GM10847 (cell line): Measurements from ENCODE around the gene CCDC88B.

Source experiments
- POLR2A ChIP-seq: IDR thresholded peaks from 2 replicates; pipeline ENCODE4 v1.6.1; 2011; ENCODE audit not compliant: insufficient read length; ENCODE audit errors: extremely low read depth

The CCDC88B gene

GRCh38 chr11:64373598-64373974, 33.6 kb downstream of the CCDC88B start:
- TF ChIP-seq POLR2A = no peak

DNA sequence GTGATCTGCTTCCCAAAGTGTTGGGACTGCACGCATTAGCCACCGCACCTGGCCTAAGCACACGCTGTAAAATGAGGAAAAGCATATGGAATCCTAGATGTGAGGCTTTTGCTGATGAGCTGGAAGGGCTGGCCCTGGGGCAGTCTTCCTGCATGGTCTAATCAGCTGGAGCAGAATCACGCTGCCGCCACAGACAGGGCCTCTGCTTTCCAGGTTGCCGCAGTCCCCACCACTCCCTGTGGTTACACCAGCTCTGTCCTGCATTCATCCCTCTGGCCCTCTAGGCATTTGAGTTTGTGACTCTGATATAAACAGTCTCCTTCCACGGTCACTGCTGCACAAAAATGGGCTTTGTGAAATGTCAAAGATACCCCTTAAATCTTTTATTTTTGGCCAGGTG, 36.1 kb downstream of the CCDC88B start:
- TF ChIP-seq POLR2A = no peak

GRCh38 chr11:64378335-64378880, 38.4 kb downstream of the CCDC88B start:
- TF ChIP-seq POLR2A = no peak

GRCh38 chr11:64379160-64379559, 39.2 kb downstream of the CCDC88B start:
- no peak for TF ChIP-seq POLR2A

DNA sequence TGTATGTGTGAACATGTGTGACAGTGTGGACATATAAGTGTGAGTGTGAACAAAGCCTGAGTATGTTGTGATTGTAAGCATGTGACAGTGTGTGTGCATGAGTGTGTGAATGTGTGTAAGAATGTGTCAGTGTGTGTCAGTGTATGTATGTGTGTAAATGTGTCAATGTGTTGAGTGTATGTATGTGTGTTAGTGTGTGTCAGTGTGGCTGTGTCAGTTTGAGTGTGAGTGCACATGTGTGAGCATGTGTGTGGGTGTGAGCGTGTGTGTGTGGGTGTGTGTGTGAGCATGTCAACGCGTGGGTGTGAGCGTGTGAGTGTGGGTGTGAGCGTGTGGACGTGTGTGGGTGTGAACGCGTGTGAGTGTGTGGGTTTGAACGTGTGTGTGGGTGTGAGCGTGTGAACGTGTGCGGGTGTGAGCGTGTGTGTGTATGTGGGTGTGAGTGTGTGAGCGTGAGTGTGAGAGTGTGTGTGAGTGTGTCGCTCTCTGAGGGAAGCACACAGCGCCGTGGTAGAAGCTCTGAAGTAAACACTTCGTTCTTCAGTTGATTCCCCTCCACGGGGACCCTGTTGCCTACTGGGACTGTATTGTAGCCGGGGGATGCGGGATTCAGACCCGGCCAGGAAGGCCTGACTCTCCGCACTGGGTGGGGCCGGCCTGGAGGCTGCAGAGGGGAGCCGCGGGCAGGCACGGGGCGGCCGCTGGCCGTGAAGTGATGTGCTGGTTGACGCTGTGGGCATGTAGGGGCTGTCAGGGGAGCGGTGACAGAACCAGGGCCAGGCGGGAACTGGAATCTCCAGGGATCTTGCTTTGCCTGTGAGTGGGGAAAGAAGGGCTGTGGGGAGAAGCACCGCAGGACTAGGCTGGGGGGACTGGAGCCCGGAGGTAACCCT, 40.1 kb downstream of the CCDC88B start:
- no peak for TF ChIP-seq POLR2A

- no peak for TF ChIP-seq POLR2A
Observed at GRCh38 chr11:64381350-64381749, 41.3 kb downstream of the CCDC88B start.

GRCh38 chr11:64382047-64382446, 42.0 kb downstream of the CCDC88B start:
- no peak for TF ChIP-seq POLR2A

DNA sequence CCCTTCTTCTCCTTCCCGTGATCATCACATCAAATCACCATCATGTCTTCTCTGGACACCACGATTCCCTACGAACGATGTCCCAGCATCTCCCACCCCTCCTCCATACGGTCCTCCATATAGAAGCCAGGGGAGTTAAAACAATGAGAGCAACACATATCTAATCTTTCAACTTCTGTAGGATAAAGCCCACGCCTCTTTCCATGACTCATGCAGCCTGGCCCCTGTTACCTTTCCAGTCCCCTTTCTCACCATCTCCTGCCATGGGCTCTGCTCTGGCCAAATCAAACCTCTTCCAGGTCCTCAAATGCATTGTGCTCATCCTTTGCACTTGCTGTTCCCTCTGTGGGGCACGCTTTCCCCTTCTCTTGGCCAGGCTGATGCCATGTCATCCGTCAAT, 42.6 kb downstream of the CCDC88B start:
- no peak for TF ChIP-seq POLR2A

GRCh38 chr11:64383580-64383979, 43.6 kb downstream of the CCDC88B start:
- TF ChIP-seq POLR2A = no peak

DNA sequence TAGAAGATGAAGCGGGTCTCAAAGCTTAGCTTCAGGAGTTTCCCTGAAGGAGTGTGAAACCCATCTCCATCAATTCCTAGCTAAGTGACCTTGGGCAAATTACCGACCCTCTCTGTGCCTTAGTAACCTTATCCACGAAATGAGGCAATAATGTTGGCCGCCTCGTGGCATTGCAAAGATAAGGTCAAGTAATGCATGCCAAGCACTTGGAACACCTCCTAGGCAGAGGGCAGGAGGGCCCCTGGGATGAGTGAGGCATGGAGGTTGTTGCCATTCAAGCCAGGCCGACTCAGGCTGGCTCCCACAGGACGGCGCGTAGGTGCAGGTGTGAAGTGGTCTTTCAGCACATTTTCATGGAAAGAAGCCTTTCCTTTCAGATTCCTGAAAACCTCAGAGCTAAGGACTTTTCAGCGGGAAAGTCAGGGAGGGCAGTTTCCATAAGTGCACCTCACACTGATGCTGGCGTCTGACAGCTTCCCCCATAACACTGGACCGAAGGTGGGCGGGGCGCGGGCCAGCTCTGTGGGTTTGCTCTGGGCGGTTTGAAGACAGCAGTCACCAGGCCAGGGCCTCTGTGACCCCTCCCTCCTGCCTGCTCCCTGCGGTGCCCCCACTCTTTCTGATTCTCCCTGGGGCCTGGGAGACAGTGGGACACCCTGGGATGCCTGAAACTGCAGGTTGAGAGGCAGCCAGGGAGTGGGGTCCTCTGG, 44.2 kb downstream of the CCDC88B start:
- no peak for TF ChIP-seq POLR2A

- TF ChIP-seq POLR2A = no peak
Observed at GRCh38 chr11:64384981-64385944, 45.3 kb downstream of the CCDC88B start.

DNA sequence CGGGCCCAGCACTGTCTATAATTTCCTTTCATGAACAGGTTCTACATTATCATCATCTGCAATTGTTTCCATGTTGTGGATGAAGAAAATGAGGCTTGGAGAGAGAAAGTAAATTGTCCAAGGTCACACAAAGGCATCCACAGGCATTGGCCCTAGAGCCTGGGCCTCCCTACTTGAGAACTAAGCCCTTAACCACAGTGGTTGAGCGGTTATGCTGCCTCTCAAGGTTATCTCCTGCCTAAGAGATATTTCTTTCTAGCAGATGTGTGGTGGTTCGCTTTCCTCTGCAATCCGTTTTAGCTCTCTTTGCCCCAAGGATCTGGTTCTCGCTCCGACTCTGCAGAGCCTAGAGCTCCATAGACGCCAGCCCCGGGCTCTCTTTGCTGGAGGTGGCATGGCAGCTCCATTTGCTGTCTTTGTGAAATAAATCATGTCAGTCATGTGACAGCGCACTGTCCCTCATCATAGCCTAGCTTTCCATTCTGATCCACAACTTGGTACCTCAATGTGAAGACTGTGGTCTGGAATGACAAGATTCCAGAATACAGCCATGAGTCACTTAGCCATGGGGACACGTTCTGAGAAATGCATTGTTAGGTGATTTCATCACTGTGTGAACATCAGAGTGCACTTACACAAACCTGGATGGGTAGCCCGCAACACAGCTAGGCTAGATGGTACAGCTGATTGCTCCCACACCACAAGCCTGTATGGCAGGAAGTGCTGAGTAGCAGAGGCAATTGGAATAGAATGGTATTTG, 46.1 kb downstream of the CCDC88B start:
- no peak for TF ChIP-seq POLR2A

- no peak for TF ChIP-seq POLR2A
Observed at GRCh38 chr11:64387916-64388315, 47.9 kb downstream of the CCDC88B start.

DNA sequence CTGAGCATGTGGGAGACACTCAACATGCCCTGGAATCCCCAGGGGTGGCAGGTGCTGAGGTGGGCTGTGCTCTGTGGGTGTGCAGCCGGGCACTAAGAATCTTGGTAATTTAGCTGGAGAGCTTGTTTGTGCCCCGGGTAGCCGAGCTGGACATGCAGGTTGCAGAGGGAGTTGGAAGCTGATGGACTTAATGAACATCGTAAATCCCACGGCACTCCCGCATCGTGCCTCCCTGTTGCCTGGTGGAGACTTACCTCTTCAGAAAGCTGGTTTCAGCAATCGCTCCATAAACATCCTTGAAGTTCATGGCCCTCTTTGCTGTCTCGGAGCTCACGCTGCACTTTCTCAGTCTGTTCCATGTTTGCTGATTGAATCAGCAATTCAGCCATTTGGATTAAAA, 48.9 kb downstream of the CCDC88B start:
- no peak for TF ChIP-seq POLR2A
